SW 1271 (cell line): Measurements from ENCODE around the gene TUBGCP6.
A peak's percentile ranks its signal among the peaks of the same experiment; 100 is the strongest.

ENCODE experiments used
- DNase-seq, 2 experiments: peaks; one replicate each; lab custom pipeline; 2025; lab: John Stamatoyannopoulos, UW

The TUBGCP6 gene

DNA sequence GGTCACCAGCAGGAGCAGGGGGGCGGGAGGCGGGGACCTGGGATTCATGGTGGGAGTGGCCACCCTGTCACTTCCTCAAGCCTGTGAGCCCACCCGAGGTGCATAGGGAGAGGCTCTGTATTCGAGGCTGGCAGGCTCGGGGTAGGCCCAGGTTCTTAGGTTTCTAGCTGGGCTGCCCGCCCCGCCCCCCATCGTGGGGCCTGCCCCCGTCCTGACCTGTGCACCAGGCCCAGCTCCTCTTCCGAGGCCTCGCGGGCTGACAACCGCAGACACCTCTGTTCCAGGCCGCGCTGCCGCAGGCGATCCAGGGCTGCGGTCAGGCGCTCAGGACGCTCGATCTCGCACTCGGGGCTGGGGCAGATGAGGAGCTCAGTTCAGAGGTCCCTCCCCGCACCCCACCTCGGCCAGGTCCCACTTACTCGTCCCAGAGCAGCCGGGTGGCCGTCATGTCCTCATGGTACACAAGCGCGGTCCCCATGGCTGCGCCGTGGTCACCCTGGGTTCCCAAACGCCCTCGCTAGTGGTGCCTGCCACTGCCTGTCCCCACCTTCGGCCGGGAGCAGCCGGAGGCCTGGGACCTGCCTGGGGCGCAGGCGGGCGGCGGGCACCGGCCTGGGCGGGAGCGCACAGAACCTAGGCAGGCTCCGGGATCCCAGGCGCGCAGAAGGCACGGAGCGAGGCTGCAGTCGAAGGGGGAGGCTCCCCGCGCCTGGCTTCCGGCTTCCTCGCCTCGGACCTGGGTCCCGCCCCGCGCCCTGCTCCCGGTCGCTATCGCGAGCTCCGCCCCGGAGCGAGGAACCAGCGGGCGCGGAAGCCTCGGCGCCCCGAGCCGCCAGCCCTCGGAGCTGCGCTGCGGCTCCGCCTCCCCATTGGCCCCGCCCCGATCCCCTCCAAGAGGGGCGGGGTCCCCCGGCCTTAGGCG is 6.0 kb upstream of the TUBGCP6 start, which contains the start of gene HDAC10:
TSS of gene HDAC10 (minus strand) at position 711 of the 922 bp plus-strand sequence. CDS start at position 478, 233 bp downstream.
- DNase-seq: peak; percentile 37 to 56

GRCh38 chr22:50250249-50250554 is 5.4 kb upstream of the TUBGCP6 start:
- DNase-seq: no peak

GRCh38 chr22:50249341-50250248 is 4.8 kb upstream of the TUBGCP6 start:
- no peak for DNase-seq

GRCh38 chr22:50248196-50249081 is 3.6 kb upstream of the TUBGCP6 start:
- DNase-seq: no peak

GRCh38 chr22:50247748-50248147 is 2.9 kb upstream of the TUBGCP6 start:
- no peak for DNase-seq

- DNase-seq: no peak
Observed at GRCh38 chr22:50246242-50247175, 1.7 kb upstream of the TUBGCP6 start.

- DNase-seq: no peak
Observed at GRCh38 chr22:50245214-50246072, 620 bp upstream of the TUBGCP6 start.

DNA sequence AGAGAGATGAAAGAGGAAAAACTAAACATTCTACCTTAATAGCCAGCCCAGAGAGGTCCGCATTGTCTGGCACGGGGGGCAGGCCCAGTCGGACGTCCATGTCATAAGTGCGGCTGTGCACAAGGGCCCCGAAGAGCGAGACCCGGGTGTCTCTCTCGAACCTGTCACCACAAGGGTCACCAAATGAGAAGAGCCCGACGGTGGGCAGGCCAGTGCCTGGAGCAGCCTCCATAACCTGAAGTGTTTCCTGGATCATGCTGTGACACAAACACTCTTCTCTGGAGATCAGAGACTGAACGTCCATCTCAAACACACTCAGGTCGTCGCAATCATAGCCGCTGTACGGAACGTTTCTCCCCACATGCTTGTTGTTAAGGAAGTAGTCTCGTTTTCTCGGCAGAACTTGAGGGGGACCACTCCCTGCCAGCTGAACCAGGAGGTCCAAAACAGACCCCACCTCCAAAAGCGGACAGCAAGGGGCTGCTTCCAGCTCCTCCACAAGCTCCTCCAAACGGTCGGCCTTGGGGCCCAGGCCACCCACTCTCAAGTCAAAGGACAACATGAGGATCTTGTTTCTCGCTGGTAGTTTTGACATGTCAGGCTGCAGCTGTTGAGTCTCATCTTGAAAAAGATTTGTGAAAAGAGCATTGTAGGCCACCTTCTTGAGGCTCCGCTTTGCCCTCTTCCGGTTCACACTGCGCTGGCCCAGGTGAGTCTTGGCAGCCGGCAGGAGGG is 971 bp downstream of the TUBGCP6 start:
- DNase-seq: no peak

- no peak for DNase-seq
Observed at GRCh38 chr22:50242406-50242949, 2.3 kb downstream of the TUBGCP6 start.

- DNase-seq: no peak
Observed at GRCh38 chr22:50238755-50239154, 6.1 kb downstream of the TUBGCP6 start.

DNA sequence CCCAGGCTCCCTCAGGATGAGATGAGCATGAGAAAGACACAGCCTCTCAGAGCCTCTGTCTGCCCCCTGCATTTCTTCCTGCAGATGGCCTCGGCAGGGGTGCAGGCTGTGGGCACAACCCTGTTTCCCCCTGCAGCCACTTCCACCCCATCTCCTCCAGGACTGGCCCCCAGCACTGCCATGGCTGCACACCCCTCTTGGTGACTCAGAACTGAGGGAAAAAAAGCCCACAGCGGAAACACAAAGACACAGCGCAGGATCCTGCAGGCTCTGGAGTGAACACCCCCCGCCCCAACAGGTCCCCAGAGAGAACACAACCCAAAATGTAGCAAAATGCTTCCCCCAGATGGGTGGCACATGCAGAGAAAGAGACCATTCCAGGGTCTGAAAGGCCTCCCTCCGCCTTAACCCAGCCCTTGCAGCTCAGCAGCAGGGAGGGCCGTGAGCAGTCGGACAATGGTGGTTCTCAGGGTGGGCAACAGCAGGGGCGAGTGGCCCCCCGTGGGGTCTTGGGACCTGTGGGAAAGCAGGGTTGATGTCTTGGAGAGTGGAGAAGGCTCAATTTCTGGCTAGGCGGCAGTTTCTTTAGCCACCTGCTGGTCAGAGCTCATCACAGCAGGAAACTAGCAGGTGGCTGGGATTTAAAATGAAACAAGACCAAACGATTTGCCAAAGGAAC is 8.0 kb downstream of the TUBGCP6 start:
- DNase-seq: peak in 1 of 2 experiments; percentile 18

DNA sequence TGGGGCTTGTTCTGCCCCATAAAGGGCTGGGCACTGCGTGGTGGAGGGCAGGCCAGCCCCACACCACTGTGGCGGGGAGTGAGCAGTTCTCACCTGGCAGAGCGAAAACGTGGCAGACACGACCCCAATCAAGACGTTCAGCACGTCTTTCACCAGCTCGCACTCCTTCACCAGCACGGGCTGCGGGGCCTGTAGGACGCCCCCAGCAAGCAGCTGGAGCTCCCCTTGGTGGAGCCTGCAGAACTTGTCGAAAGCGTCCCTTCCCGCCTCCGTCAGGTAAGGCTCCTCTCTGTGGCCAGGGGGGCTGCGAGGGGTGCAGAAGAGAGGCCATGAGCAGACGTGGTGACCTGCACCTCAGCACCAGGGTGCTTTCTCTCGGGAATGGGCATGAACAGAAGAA is 11.6 kb downstream of the TUBGCP6 start:
- DNase-seq: no peak

GRCh38 chr22:50232481-50233151 is 12.2 kb downstream of the TUBGCP6 start:
- no peak for DNase-seq

GRCh38 chr22:50229370-50229769 is 15.5 kb downstream of the TUBGCP6 start:
- DNase-seq: no peak

- DNase-seq: no peak
Observed at GRCh38 chr22:50228366-50228765, 16.5 kb downstream of the TUBGCP6 start.

DNA sequence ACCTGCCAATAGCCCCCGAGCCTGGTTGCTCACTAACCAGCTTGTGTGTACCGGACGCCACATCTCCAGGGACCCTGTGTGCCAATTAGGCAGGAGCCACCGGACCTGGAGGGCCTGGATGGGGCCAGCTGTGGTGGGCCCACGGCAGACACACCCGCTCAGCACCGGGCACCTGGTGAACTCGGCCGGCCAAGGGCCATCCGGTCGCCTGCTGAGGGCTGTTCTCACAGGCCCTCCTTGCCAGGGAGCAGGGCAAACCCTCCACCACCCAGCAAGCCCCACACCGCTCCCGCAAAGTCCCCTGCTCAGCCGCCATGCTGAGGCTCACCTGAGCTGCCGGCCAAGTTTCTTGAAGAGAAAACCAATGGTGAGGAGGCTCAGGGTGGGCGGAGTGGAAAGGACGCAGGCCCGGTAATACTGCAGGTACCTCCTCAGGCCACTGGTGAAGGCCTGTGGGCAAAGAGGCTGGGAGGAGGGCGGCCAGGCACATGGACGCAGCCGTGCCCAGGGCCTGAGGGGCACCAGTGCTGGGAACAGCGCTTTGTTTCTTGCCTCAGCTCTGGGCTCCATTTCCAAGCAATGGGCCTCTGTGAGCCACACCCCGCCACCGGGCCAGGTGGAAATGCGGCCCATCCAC is 17.1 kb downstream of the TUBGCP6 start:
- no peak for DNase-seq

DNA sequence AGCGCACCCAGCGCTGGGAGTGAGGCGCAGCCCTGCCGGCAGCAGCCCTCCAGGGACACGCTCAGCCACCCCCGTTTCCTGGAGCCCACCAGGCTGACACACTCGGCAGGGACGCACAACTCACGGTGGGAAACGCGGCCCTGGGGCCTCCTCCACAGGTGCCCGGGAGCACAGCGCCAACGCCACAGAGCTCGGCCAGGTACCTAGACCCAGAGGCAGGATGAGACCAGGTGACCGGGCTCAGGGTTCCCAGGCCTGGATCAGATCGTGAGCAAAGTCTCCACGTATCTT is 18.0 kb downstream of the TUBGCP6 start:
- DNase-seq: no peak
